ENCODE measurements around the gene TBC1D5.

DNA sequence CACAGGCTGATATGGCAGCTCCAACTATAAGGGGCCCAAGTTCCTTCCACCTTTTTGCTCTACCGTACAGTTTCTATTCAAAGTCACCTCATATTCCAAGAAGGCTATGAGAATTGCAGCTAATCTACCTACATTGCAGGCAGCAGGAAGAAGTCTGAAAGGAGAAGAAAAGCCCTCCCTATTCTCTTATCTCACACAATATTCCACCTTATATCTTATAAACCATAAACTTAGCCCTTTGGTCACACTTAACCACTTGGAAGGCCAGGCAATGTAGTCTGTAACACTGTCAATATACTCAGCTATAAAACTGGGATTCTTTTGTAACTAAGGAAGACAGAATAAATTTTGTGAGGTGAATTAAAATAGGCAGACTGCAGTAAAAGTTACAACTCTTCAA, 54.9 kb downstream of the TBC1D5 start:
- TF ChIP-seq, protein P1, sequence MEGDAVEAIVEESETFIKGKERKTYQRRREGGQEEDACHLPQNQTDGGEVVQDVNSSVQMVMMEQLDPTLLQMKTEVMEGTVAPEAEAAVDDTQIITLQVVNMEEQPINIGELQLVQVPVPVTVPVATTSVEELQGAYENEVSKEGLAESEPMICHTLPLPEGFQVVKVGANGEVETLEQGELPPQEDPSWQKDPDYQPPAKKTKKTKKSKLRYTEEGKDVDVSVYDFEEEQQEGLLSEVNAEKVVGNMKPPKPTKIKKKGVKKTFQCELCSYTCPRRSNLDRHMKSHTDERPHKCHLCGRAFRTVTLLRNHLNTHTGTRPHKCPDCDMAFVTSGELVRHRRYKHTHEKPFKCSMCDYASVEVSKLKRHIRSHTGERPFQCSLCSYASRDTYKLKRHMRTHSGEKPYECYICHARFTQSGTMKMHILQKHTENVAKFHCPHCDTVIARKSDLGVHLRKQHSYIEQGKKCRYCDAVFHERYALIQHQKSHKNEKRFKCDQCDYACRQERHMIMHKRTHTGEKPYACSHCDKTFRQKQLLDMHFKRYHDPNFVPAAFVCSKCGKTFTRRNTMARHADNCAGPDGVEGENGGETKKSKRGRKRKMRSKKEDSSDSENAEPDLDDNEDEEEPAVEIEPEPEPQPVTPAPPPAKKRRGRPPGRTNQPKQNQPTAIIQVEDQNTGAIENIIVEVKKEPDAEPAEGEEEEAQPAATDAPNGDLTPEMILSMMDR (IDR thresholded peaks at IDR 0.05 in 8 of 11, conservative IDR thresholded peaks at IDR 0.05 in 3 of 11) = no peak
- no peak for TF ChIP-seq POLR2A (IDR thresholded peaks at IDR 0.05)
